HG02798 (cell line): ENCODE measurements around the gene LRRC14B.

Source experiments
- ATAC-seq: cut with Tn5 transposase; IDR thresholded peaks from one replicate; pipeline ENCODE4 v1.9.1; 2021; ENCODE audit warnings: mild to moderate bottlenecking; ENCODE audit not compliant: unreplicated experiment, poor library complexity

The LRRC14B gene

GRCh38 chr5:191036-191948 lies at the start of gene LRRC14B:
LRRC14B (plus strand) TSS chr5:191495; CDS start chr5:191539, 44 bp downstream.
- peak; percentile 34 for ATAC-seq

DNA sequence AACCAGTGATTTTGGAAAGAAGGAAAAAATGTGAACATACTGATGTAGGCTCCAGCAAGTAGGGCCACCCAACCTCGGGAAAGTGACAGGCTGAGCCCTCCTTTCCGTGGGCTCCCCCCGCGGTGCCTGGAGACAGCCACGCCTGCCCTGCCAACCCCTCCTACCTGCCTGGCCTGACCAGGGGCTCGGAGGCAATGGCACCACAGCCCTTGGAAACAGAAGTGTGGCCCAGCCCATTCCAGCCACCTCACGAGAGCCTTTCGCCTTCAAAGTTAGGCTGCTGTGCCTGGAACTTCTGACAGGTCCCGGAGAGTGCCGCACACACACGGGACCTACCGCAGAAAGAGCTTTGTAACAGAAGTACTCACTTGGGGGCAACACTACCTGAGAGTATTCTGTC lies 49.5 kb upstream of the LRRC14B start:
- ATAC-seq: no peak

DNA sequence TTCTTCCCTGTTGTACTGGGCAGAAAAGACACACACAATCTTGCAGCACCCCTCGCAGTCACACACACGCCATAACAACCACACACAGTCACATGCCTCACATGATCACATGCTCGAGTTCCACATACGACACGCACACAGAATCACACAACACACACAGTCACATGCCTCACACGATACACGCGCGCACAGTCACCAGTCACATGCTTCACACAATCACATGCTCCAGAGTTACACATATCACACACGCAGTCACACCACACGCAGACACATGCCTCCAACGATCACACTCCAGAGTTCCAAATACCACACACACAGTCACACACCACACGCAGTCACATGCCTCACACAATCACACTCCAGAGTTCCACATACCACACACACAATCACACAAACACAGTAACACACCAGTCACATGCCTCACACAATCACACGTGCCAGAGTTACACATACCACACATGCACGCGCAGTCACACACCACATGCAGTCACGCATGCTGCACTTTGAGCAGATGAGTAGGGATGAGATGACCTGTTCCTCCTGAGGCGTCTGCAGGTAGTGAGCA lies 49.0 kb upstream of the LRRC14B start:
- no peak for ATAC-seq

DNA sequence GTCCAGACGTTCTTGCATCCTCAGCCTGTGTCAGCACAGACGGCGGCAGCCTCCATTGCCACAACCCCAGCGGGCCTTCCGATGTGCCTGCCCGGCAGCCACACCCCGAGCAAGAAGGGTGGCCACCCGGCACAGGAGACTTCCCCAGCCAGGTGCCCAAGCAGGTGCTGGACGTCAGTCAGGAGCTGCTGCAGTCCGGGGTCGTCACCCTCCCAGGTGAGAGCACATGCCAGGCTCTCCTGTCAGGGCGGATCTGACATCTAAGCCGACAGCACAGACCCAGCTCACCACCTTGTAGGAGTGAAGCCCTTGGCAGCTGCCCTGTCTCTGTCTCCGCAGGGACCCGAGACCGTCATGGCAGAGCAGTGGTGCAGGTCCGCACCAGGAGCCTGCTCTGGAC lies 48.3 kb upstream of the LRRC14B start:
- no peak for ATAC-seq

DNA sequence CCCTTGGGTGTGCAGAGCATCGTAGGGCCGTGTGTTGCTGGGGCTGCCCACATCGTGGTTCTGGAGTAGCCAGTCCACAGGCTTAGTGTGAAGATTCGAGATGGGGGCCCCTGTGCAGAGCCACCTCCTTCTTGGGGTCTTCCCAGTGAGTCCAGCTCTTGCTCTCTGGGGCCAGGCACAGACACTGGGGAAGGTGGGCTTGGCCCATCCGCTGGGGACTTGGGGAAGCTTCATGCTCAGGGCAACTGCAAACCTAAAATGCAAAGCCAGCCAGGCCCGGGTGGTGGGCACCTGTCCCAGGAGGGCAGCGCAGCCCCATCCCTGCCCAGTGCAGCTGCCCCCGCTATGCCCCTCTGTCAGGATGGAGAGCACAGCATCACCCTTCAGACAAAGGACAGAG lies 46.4 kb upstream of the LRRC14B start:
- no peak for ATAC-seq

GRCh38 chr5:145585-146323 lies 45.5 kb upstream of the LRRC14B start:
- ATAC-seq: no peak

DNA sequence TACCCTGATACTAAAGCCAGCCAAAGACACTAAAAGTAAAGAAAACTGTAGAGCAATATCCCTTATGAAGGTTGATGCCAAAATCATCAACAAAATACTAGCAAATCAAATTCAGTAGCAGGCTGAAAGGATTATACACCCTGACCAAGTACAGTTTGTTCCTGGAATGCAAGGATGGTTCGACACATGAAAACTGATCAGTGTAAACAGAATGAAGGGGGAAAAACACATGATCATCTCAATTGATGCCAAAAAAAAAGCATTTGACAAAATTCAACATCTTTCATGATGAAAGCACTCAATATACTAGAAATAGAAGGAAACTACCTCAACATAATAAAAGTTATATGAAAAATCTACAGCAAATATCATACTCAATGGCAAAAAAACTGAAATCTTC lies 43.5 kb upstream of the LRRC14B start:
- ATAC-seq: no peak

GRCh38 chr5:149745-150485 lies 41.4 kb upstream of the LRRC14B start:
- ATAC-seq: no peak

GRCh38 chr5:150746-151145 lies 40.5 kb upstream of the LRRC14B start:
- no peak for ATAC-seq

GRCh38 chr5:152077-152476 lies 39.2 kb upstream of the LRRC14B start:
- ATAC-seq: no peak

- no peak for ATAC-seq
These were observed 38.0 kb upstream of the LRRC14B start for GRCh38 chr5:153256-153655.

DNA sequence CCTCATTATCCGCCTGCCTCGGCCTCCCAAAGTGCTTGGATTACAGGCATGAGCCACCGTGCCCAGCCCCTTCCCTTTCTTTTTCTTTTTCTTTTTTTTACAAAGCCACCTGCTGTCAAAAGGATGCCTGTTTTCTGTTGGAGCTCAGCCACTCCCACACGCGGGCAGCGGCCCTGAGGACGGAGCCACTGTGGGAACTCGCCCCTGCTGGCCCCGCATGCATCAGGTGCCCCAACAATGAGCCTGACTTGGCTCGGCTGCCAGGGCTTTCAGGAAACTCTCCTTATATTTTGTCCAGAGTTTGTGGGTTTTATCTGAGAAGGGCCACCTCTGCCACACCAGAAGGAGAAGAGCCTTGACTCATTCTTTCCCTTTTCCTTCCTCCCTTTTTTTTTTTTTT lies 37.1 kb upstream of the LRRC14B start:
- ATAC-seq: no peak

DNA sequence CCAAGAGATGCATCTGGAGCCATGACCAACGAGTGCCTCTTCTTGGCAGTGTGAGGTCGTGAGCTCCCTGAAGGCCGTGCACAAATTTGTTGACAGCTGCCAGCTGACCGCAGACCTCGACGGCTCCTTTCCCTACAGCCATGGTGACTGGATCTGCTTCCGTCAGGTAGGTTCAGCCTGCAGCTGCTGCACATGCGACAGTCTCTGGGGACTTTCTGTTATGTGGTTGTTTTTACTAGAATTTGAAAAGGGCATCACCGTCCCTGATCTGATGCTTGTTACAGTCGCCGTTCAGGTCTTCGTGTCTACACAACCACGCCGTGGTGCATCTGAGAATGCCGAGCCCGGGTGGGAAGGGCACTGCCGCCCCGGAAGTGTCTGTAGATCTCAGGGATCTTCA lies 36.5 kb upstream of the LRRC14B start:
- ATAC-seq: no peak

- no peak for ATAC-seq
These were observed 35.5 kb upstream of the LRRC14B start for GRCh38 chr5:155651-156410.

GRCh38 chr5:156411-157072 lies 34.8 kb upstream of the LRRC14B start:
- no peak for ATAC-seq

DNA sequence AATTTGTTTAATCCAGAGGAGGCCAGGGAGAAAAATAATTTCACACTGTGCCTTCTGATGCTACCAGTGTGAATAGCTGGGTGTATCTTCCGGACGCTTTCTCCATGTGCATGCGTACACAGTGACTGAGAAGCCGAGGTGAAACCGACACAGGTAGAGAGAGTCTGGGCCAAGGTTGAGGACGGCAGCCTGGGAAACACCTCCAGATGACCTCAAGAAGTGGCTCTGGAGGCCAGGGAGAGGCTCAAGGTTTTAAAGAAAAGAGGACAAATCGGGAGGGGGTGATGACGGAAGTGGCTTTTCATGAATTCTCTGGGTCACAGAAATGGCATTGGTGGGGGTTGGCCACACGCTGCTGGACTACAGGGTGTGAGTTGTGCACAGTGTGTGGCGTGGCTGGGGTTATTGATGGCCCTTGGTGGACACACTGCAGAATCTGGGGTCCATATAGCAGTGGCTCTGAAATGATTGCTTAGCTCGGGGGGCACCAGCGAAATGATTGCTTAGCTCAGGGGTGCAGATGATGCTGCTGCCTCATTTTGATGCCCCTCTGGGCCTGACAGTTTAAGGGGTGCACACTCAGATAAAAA lies 34.1 kb upstream of the LRRC14B start:
- ATAC-seq: no peak

DNA sequence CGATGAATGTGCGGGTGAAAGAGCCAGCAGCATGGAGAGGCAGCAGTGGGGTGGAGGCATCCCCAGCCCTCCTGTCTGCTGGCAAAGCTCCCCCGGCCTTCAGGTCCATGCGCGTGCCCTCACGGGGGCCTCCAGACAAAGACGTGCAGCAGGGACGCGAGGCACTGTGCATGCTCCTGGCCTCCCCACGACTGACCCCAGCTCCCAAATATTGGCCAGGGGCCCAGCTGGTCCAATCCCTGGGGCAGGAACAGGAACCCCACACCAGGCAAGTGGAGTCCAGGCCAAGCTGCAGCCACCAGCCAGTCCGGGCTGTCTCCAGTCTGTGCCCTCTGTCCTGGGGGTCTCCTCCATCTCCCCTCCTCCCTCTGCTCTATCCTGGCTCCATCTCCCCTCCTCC lies 33.5 kb upstream of the LRRC14B start:
- no peak for ATAC-seq

GRCh38 chr5:158807-159447 lies 32.4 kb upstream of the LRRC14B start:
- ATAC-seq: no peak
